Upper lobe of left lung (tissue), 6 donors: Measurements from ENCODE around the gene LIN7B. TPM values are rescaled to one million over a fixed set of nuclear protein-coding genes. Genes with fewer than 3 reads are reported as not detected.

Source experiments
- ATAC-seq, 2 donors: fragments of 200-7000 bp; cut with Tn5 transposase; one replicate each; pipeline ENCODE4 v1.9.1; 2022; ENCODE audit warnings: mild to moderate bottlenecking in 2 of 2, moderate library complexity in 2 of 2; ENCODE audit not compliant: low FRiP score in 2 of 2
- DNase-seq, 2 donors: peaks; one replicate each; pipeline ENCODE4 v3.0.0-alpha.2; 2019 to 2020
- H3K27ac ChIP-seq, 4 donors: fragments of 200-600 bp; sonication (generic); one replicate each; pipeline ENCODE4 v1.5.1; 2016 to 2019
- H3K27me3 ChIP-seq, 4 donors: fragments of 200-600 bp; sonication (generic); one replicate each; pipeline ENCODE4 v1.5.1; 2017 to 2019
- H3K36me3 ChIP-seq, 4 donors: fragments of 200-600 bp; sonication (generic); one replicate each; pipeline ENCODE4 v1.5.1; 2016 to 2019
- H3K4me1 ChIP-seq, 4 donors: fragments of 200-600 bp; sonication (generic); one replicate each; pipeline ENCODE4 v1.5.1; 2018 to 2019
- H3K4me3 ChIP-seq, 4 donors: fragments of 200-600 bp; sonication (generic); one replicate each; pipeline ENCODE4 v1.5.1; 2017 to 2019; ENCODE audit warnings: mild to moderate bottlenecking in 2 of 4, moderate library complexity in 1 of 4
- H3K9me3 ChIP-seq, 4 donors: fragments of 200-600 bp; sonication (generic); one replicate each; pipeline ENCODE4 v1.5.1; 2018 to 2019
- EP300 ChIP-seq, 4 donors: sonication (generic); formaldehyde crosslinking; IDR thresholded peaks; one replicate each; pipeline ENCODE4 v1.5.1; 2017; ENCODE audit warnings: antibody characterized with exemption in 4 of 4, control low read depth in 2 of 4
- POLR2A ChIP-seq, 4 donors: fragments of 450-650 bp; IDR thresholded peaks; one replicate each; pipeline ENCODE4 v1.5.1; 2016 to 2017; ENCODE audit warnings: antibody characterized with exemption in 4 of 4, mild to moderate bottlenecking in 2 of 4
- POLR2AphosphoS5 ChIP-seq, 2 donors: sonication (generic); formaldehyde crosslinking; IDR thresholded peaks; one replicate each; pipeline ENCODE4 v1.5.1; 2017; ENCODE audit warnings: antibody characterized with exemption in 2 of 2
- WGBS, 2 donors: methylation state at CpG; one replicate each; pipeline ENCODE4 v1.1.5; 2017 to 2018; 5-methylcytosine and 5-hydroxymethylcytosine counted together
- total RNA-seq, 6 donors: library from RNA; depleted of rRNA in 4 of 6; stranded (reverse); fragments of >200 nt in 4 of 6; gene quantifications; one replicate each; pipeline versions ENCODE4 v1.1.0 to v1.2.1, GENCODE V29; 2016 to 2021
- TF ChIP-seq, protein P1 (sequence below), 6 experiments: fragments of 450-650 bp in 4 of 6; fragments of 200-600 bp in 2 of 6; sonication (generic) in 2 of 6; IDR thresholded peaks; one replicate each; pipeline ENCODE4 v1.5.1; 2016 to 2019; ENCODE audit warnings: antibody characterized with exemption in 6 of 6
- donor health status: DM: no; HTN: no; CAD: no; lungs with moderate emphysema.
- donor health status: DM: no; HTN: yes; CAD: no; lungs with severe emphysema.

Gene LIN7B
- total RNA-seq, 6 donors from 2014 or later = 3.1 to 10.2 (median 7.6) TPM

- no peak overlapping the region for H3K4me3 ChIP-seq
- H3K36me3 ChIP-seq = no peaks in the 10 kb centered on the region
- no peaks in the 10 kb centered on the region for H3K9me3 ChIP-seq
- no peak overlapping the region for H3K27ac ChIP-seq
- H3K4me1 ChIP-seq = peaks cover 18 to 35% (median 27%) of the 10 kb centered on the region in 4 donors
- 35 to 75% methylated on average over 16 of the region's 16 CpGs for WGBS, 2 donors
- no peaks in the 10 kb centered on the region for H3K27me3 ChIP-seq
- TF ChIP-seq EP300 (IDR thresholded peaks at IDR 0.05) (no peak), POLR2AphosphoS5 (IDR thresholded peaks at IDR 0.05) (no peak), POLR2A (IDR thresholded peaks at IDR 0.05) (no peak)
- TF ChIP-seq, protein P1, sequence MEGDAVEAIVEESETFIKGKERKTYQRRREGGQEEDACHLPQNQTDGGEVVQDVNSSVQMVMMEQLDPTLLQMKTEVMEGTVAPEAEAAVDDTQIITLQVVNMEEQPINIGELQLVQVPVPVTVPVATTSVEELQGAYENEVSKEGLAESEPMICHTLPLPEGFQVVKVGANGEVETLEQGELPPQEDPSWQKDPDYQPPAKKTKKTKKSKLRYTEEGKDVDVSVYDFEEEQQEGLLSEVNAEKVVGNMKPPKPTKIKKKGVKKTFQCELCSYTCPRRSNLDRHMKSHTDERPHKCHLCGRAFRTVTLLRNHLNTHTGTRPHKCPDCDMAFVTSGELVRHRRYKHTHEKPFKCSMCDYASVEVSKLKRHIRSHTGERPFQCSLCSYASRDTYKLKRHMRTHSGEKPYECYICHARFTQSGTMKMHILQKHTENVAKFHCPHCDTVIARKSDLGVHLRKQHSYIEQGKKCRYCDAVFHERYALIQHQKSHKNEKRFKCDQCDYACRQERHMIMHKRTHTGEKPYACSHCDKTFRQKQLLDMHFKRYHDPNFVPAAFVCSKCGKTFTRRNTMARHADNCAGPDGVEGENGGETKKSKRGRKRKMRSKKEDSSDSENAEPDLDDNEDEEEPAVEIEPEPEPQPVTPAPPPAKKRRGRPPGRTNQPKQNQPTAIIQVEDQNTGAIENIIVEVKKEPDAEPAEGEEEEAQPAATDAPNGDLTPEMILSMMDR (IDR thresholded peaks at IDR 0.05) = no peak
- DNase-seq (peak; percentile 28 to 83), ATAC-seq (no peak)
These were observed 15.0 kb downstream of the LIN7B start for GRCh38 chr19:49129238-49129583.

- DNase-seq = peak in 1 of 2 donors; percentile 78
- Histone ChIP-seq H3K27me3 (no peaks in the 10 kb centered on the region), H3K4me3 (no peak overlapping the region), H3K9me3 (no peaks in the 10 kb centered on the region), H3K27ac (no peak overlapping the region), H3K4me1 (peaks cover 19 to 40% (median 28%) of the 10 kb centered on the region in 4 donors), H3K36me3 (no peaks in the 10 kb centered on the region)
- ATAC-seq = no peak
- 96% methylated on average over 18 to 24 of the region's 24 CpGs for WGBS, 2 donors
- TF ChIP-seq POLR2A (IDR thresholded peaks at IDR 0.05) = no peak
- TF ChIP-seq POLR2AphosphoS5 (IDR thresholded peaks at IDR 0.05) = no peak
- TF ChIP-seq EP300 (IDR thresholded peaks at IDR 0.05) = no peak
- TF ChIP-seq, protein P1 (IDR thresholded peaks at IDR 0.05) = no peak
These were observed 16.2 kb downstream of the LIN7B start for GRCh38 chr19:49130325-49130724.

DNA sequence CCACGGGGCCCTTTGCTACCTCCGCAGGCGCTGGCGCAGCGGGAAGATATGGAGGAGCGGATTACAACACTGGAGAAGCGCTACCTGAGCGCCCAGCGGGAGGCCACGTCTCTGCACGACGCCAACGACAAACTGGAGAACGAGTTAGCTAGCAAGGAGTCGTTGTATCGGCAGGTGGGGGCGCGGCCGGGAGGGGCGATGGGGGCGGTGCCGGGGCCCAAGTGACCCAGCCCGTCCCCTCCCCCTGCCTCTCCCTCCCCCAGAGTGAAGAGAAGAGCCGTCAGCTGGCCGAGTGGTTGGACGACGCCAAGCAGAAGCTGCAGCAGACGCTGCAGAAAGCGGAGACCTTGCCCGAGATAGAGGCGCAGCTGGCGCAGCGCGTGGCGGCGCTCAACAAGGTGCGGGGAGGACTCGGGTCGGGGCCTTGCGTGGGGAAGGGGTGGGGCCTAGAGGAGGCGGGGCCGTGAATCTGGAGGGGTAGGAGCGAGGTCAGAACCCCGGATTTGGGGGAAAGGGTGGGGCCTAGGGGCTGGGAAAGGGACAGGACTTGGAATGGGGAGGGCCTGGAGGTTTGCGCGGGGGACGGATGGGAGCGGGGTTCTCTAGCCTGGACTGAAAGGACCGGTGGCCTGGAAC, 18.9 kb downstream of the LIN7B start:
- ATAC-seq (peak in 1 of 2 donors; percentile 31), DNase-seq (peak in 1 of 2 donors; percentile 87)
- Histone ChIP-seq H3K27me3 (no peaks in the 10 kb centered on the region), H3K27ac (peak overlapping the region in 1 of 4 donors; percentile 66), H3K4me3 (peak overlapping the region in 3 of 4 donors; percentile 26 to 39 (median 39)), H3K36me3 (no peaks in the 10 kb centered on the region), H3K9me3 (no peaks in the 10 kb centered on the region), H3K4me1 (peaks cover 20 to 34% (median 23%) of the 10 kb centered on the region in 4 donors)
- TF ChIP-seq, protein P1 (IDR thresholded peaks at IDR 0.05) = no peak
- no peak for TF ChIP-seq POLR2A (IDR thresholded peaks at IDR 0.05)
- no peak for TF ChIP-seq EP300 (IDR thresholded peaks at IDR 0.05)
- no peak for TF ChIP-seq POLR2AphosphoS5 (IDR thresholded peaks at IDR 0.05)
- 20 to 58% methylated on average over 18 to 43 of the region's 49 CpGs for WGBS, 2 donors

- no peaks in the 10 kb centered on the region for H3K9me3 ChIP-seq
- peak; percentile 69 to 70 for ATAC-seq
- peak; percentile 75 to 96 for DNase-seq
- H3K36me3 ChIP-seq = no peaks in the 10 kb centered on the region
- H3K4me3 ChIP-seq = peak overlapping the region in 3 of 4 donors; percentile 26 to 39 (median 39)
- H3K27me3 ChIP-seq = no peaks in the 10 kb centered on the region
- H3K4me1 ChIP-seq = peaks cover 13 to 26% (median 16%) of the 10 kb centered on the region in 4 donors
- peak overlapping the region in 1 of 4 donors; percentile 66 for H3K27ac ChIP-seq
- TF ChIP-seq POLR2A (IDR thresholded peaks at IDR 0.05) (no peak), EP300 (IDR thresholded peaks at IDR 0.05) (no peak), POLR2AphosphoS5 (IDR thresholded peaks at IDR 0.05) (no peak)
- TF ChIP-seq, protein P1 (IDR thresholded peaks at IDR 0.05) = no peak
- WGBS, 2 donors = 37 to 48% methylated on average over 42 of the region's 42 CpGs
These were observed 19.7 kb downstream of the LIN7B start for GRCh38 chr19:49133621-49134454.
